ENCODE results near the gene AMMECR1.
A peak's percentile ranks its signal among the peaks of the same experiment; 100 is the strongest.

AMMECR1 gene

DNA sequence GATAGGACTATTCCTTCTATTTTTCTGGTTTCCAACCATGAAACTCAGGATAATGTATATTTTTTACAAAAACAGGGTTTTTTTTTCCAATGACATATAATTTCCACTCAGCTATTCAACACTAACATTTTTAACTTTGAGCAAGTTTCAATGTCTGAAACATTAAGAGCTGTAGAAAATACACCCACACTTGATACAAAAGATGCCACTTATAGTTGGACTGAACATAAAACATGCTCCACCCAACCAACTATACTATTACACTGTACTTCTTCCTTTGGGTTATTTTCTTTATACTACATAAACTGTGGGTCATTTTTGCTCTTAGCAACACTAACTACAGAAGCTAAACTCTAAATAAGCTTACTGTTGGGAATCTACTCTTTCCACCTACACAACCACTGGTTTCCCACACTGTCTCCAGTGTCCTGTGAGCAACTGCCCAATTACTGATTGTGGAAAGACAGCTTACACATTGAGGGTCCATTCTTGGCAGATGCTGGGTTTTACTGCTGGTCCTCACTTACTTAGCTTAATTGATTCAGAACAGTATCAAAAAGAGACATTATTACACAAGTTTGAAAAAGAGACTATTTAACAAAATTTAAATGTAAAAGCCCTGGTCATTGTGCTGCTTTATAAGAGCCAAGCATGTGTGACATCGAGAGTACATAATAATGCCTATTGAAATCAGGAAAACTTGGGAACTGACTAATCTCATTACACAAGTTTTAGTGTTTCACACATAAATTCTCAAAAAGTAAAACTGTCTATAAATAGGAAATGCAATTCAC is 6.3 kb downstream of the AMMECR1 start:
- DNase-seq (ENCODE audit: low read depth) = no peak

GRCh38 chrX:110310896-110311295 is 7.0 kb downstream of the AMMECR1 start:
- no peak for DNase-seq (ENCODE audit: low read depth)

DNA sequence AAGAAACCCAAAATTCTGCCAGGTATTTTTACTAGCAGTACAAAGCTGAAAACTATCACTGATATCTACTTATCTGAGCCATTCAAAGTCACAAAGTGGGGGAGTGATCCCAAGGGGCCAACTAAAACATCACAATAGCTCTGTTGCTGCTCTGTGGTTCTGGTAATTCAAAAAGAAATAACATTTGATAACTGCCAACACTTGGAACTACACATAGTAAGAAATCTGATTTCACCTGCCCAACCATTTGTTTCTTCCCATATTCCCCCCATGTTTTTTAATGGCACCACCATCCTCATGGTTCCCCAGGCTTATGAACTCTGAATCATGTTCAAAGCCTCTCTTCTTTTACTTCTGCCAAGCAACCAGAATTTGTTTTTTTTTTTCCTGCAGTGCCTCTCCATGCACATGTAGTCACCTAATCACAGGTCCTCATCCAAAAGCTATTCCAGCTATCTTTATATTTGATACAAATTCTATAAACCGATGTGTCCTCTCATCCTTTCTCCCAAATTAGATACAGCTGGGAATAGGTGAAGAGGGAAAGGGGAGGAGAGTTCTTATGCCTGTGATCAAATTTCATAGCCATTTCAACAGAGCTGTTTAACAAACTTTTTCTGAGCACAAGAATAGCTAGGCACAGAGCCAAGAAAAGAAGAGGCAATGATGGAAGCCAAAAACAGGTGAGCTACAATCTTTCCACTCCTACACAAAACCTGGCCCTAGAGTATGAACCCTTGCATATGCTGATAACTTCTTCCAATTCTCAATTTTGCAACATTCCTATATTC is 7.7 kb downstream of the AMMECR1 start:
- no peak for DNase-seq (ENCODE audit: low read depth)

DNA sequence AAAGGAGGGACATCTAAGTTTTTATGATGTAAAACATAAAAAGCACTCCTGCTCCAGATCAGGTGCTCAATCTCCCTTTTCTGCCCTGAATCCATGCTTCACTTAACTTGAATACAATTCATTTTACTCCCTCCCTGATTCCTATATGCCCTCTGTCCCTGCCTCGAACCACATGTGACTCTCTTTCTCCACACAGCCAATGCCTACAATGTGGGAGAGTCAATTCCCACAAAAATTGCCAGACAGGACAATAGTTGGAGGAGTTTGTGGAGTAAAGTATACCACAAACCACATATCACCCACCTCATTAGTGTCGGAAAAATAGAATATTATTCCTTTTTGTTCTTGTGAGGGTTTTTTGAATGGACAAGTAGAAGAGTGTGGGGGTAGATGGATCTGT is 9.7 kb downstream of the AMMECR1 start:
- DNase-seq (ENCODE audit: low read depth) = no peak

DNA sequence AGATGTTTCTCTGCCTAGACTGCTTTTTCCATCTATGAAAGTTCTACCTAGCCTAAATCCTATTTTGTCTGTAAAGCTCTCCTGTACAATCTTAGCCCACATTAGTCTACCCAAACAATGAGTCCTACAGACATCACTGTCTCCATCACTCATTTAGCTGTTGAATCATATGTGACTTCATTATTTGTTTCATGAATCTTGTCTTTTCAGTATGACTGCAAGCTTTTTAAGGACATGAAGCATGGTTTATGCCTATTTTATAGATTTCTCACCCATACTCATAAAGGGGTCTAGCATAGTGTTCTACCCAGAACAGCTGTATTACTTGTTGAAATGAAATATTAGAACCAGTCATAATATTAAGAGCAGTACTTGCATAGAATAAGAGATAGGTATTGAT is 13.0 kb downstream of the AMMECR1 start:
- no peak for DNase-seq (ENCODE audit: low read depth)

GRCh38 chrX:110304371-110304770 is 13.5 kb downstream of the AMMECR1 start:
- no peak for DNase-seq (ENCODE audit: low read depth)

DNA sequence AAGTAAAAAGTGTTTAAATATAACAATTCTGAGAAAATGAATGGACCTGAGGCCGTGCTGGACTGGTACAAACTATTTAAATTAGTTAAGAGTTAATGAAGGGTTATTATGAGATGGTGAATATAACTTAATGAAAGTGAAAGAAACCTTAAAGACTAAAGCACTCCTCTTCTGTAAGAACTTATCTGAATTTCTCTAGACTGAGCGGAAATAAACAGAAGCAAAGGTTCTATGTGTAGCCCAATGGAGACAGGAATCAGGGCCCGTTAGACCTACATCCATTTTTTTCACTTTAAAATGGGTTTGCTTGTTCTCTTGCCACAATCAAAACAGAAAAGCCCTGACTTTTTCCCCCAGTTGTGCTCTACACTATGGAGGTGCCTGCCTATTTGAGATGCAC is 14.9 kb downstream of the AMMECR1 start:
- DNase-seq (ENCODE audit: low read depth) = no peak

- DNase-seq (ENCODE audit: low read depth) = no peak
Observed at GRCh38 chrX:110301194-110301593, 16.7 kb downstream of the AMMECR1 start.

DNA sequence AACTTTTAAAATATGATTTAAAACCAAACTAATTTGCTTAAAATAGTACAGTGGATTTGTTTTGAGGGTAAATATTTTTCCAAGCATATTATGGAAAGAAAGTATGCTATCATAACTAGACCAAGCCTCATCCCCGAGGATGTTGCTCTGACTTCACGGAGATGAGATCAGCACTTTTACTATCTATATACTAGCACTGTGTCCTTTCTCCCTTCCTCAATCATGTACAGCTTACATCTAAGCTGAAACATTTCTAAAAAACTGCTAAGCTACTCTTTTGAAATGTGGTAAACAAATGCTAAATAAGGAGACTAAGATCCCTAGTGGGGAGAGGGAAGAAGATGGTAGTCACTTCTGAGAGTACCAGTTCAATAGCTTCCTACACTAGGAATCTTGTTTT is 23.8 kb downstream of the AMMECR1 start:
- DNase-seq (ENCODE audit: low read depth) = no peak

GRCh38 chrX:110293658-110294057 is 24.2 kb downstream of the AMMECR1 start:
- no peak for DNase-seq (ENCODE audit: low read depth)

- DNase-seq (ENCODE audit: low read depth) = no peak
Observed at GRCh38 chrX:110287605-110288004, 30.3 kb downstream of the AMMECR1 start.

DNA sequence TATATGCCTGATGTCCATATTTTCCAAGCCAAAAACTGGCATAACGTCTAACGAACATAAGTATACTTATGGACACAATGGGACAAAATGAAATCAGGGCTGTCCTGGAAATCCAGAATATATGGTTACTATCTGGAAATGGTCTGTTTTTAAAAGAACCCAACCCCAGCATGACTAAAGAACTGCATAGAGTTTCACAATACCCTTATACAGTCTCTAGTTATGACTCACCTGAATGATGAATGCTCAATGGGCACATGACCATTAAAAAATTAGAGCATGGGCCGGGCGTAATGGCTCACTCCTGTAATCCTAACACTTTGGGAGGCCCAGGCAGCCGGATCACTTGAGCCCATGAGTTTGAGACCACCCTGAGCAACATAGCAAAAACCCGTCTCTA is 31.8 kb downstream of the AMMECR1 start:
- peak; percentile 55 for DNase-seq (ENCODE audit: low read depth)

DNA sequence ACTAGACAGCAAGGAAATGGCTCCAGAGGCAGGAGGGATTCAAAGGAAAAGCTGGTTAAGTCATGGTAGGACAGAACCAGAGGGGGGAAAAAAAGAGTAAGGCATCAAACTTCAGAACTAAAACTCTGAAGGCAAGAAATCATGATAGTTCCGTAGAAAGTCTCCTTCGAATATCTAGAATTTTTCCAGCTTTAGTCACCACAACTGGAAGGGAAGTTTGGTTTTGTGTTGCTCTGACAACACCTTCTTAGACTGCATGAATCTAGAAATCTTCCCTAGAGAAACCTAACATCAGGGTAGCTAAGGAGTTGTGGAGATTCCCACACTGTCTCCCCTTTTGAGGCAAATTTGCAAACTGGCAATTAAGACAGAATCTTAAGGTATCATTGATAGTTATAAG is 33.7 kb downstream of the AMMECR1 start:
- peak; percentile 54 for DNase-seq (ENCODE audit: low read depth)

GRCh38 chrX:110282922-110283321 is 35.0 kb downstream of the AMMECR1 start:
- DNase-seq (ENCODE audit: low read depth) = no peak

GRCh38 chrX:110281377-110281776 is 36.5 kb downstream of the AMMECR1 start:
- DNase-seq (ENCODE audit: low read depth) = no peak

DNA sequence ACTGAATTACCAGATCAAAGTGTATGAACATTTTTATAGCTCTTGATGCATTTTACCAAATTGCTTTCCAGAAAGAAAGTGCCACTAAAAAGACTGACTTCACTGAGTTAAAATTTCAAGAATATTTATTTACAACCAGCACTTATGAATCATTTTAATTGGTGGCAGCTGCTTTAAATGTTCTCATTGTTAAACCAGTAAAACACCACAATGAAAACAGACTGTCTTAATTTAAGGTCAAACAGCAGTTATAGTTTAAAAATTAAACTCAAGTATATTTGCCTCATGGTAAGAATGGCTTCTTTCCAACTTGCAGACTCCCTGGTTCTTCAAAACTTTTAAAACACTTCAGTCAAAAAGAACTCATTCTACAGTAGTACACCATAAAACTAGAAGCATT is 36.9 kb downstream of the AMMECR1 start:
- DNase-seq (ENCODE audit: low read depth) = no peak

- no peak for DNase-seq (ENCODE audit: low read depth)
Observed at GRCh38 chrX:110277609-110278008, 40.3 kb downstream of the AMMECR1 start.

- DNase-seq (ENCODE audit: low read depth) = no peak
Observed at GRCh38 chrX:110276778-110277177, 41.1 kb downstream of the AMMECR1 start.

- no peak for DNase-seq (ENCODE audit: low read depth)
Observed at GRCh38 chrX:110268886-110269285, 49.0 kb downstream of the AMMECR1 start.

- DNase-seq (ENCODE audit: low read depth) = no peak
Observed at GRCh38 chrX:110268395-110268794, 49.5 kb downstream of the AMMECR1 start.

DNA sequence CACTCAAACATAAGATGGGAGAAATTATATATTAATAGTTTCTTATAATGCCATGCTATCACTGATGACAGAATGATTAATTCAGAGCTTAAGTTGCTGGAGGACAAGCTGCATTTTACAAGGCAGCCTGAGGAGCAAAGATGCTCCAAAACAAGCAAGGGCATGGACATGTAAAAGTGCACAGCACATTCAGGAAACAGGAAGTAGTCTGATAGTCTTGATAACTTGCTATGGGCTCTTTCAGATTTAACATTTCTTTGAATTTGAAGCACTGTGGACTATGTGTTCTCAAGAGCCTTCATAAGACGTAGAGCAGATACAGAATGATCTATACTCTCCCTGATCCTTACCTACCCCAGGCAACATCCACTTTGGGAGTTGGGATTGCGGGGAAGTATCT is 50.0 kb downstream of the AMMECR1 start:
- DNase-seq (ENCODE audit: low read depth) = no peak

- no peak for DNase-seq (ENCODE audit: low read depth)
Observed at GRCh38 chrX:110265661-110266060, 52.2 kb downstream of the AMMECR1 start.

GRCh38 chrX:110259117-110259516 is 58.8 kb downstream of the AMMECR1 start:
- DNase-seq (ENCODE audit: low read depth) = no peak

DNA sequence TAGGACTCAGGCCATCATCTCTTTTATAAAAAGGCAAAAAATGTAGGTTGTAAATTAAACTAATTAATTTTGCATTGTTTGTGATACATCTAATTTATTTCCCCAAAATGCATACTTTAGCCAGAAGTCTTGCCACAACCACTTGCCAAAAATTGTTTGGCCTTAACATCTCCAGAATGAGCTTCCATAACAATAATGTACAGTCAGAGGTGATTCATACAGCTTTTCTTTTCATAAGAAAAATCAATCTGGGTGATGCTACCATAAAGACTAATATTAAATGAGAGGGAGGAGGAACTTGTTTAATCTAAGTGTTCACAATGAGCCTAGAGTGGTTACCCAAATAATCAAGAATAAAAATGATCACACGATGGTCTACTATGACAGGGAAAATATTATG is 59.3 kb downstream of the AMMECR1 start:
- DNase-seq (ENCODE audit: low read depth) = no peak

Measured in HS-27A (cell line).